HG02642 (cell line): ENCODE data around the gene KLHDC7A.

Experiments used
- ATAC-seq: cut with Tn5 transposase; IDR thresholded peaks from one replicate; pipeline ENCODE4 v1.9.1; 2021; ENCODE audit warnings: mild to moderate bottlenecking; ENCODE audit not compliant: unreplicated experiment, poor library complexity

Gene KLHDC7A

DNA sequence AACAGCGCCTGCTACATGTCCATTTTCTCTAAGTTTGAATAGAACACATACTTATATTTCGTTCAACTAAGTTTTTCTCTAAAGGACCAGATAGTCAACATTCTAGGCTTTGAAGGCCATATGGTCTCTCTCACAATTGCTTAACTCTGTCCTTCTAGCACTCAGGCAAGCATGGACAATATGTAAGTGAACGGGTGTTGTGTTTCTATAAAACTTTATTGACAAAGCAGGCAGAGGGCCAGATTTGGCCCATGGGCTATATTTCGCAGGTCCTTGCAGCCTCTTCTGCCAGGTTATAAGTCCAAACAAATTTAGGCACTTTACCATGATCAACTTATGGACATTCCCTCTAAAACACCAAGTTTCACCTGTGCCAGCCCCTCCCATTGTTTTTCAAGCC, 21.1 kb downstream of the KLHDC7A start:
- no peak for ATAC-seq

DNA sequence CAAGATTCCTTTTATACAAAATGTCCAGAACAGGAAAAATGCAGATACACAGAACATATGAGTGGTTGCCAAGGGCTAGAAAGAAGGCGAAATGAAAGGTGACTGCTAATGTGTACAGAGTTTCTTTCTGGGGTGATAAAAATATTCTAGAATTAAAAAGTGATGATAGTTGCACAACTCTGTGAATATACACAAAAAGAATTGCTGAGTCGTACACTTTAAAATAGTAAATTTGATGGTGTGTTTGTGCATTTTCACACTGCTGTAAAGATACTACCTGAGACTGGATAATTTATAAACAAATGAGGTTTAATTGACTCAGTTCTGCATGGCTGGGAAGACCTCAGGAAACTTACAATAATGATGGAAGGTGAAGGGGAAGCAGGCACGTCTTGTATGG, 23.9 kb downstream of the KLHDC7A start:
- ATAC-seq, result no peak

DNA sequence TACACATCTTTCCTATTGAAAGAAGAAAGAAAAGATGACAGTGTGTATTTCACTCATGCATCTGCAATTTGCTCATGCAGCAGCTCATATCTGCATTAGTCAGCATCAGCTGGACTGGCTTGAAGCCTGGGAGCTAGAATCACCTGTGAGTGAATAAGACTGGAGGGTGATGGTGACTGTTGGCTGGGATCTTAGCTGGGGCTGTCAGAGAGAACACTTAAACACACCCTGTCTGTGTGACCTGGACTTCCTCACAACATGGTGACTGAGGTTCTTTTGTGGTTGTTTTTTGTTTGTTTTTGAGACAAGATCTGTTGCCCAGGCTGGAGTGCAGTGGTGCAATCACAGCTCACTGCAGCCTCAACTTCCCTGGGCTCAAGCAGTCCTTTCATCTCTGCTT, 24.9 kb downstream of the KLHDC7A start:
- ATAC-seq, result no peak

DNA sequence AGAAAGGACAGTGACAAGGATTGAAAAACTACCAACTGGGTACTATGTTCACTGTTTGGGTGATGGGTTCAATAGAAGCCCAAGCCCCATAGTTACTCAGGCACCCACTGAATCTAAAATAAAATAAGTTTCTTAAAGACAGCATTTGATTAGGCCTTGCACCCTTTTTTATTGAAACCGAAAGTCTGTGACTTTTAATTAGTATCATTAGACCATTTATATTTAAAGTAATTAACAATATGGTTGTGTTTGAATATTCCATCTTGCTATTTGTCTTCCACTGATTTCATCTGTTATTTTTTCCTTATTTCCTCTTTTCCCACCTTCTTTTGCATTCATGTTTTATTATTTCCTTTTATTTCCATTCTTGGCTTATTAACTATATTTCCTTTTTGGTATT, 27.4 kb downstream of the KLHDC7A start:
- no peak for ATAC-seq

DNA sequence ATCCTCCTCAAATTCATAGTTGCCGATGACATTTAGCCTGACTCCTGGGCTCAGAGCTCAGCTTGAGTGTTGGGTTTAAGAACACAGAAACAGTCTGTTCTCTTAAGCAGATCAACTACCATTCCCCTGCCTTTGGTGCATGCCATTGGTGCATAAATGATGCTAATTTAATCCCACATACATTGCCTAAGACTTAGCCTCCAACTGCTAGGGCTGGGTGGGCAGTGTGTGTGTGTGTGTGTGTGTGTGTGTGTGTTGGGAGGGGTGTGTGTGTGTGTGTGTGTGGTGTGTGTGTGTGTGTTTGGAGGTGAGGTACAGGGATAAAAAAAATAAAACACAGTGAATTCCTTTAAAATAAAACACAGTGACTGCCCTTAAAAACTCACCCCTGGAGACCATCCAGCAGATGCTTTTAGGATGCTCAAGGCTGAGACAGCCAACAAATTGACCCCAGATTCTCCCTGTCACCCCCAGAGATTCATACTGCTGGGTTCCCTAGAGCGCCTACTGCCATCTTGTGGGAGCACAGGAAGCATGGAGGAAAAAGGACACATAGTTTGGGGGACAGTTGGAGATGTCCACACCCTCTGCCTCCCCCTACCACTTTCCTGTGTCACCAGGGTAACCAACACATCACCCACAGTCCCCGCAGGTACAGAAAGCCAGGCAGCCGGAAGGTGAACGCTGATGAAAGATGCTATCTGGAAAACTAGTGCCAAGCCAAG, 30.6 kb downstream of the KLHDC7A start:
- no peak for ATAC-seq

DNA sequence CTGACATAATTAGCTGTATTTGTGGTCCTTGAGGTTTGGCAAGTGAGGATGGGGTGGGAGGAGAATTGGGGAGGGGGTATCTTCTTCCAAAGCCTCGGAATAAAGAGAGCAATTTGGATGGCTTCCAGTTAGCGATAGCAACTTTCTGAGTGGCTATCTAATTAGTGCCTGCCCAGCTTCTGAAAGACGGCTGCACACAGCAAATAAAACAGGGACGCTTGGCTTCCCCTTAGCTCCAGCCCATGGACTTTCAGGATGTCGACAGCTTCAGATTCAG, 31.1 kb downstream of the KLHDC7A start:
- ATAC-seq, result no peak

DNA sequence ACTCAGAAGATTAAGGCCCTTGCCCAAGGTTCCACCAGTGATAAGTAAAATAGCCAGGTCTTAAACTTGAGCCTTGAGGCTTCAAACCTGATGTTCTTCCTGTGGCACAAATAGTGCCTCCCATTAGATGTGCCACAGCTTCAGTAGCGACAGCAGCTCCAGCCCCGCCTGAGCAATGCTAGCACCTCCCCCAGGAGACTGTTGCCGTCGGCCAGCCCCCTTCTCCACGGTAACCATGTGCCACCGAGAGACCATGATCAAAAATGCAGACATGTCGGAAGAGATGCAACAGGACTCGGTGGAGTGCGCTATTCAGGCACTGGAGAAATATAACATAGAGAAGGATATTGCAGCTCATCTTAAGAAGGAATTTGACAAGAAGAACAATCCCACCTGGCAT, 32.2 kb downstream of the KLHDC7A start:
- ATAC-seq, result no peak

DNA sequence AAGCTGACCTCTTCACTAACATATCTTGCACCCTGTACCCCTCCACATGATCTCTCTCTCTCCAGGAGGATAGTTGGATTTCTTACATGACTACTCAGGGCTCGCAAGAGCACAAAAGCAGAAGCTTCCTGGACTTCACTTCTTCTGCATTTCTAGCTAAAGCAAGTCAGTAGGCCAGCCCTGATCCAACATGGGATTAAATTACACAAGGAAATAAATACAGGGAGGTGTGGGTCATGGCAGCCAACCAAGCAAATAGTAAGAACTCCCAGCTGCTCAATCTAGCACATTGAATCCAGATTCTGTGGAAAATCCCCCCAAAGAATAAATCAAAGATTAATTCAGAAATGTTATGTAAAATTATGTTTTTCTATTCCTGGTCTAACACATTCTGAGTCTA, 33.3 kb downstream of the KLHDC7A start:
- ATAC-seq, result no peak

DNA sequence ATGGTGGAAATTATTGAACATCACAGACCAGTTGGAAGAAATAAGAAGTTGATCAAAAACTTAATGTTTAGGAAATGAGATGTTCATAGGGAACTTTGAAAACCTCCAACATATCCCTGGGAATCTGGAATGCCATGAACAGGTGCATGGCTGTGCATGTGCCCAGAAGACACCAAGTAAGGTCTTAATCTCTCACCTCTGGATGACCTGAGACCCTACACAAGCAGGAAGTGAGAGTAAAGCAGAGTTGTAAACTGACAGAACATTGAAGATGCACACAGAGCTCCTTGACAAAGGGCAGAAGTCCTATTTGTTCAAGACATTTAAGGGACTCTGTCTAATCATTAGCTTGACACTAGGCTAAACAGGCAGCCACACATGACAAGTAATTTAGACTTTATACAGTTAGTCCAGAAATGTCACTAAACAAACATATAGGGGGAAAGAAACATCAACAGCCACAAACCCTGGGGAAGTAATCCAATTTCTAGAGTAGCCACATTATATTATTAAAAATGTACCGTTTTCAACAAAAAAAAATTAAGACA, 34.5 kb downstream of the KLHDC7A start:
- ATAC-seq, result no peak

DNA sequence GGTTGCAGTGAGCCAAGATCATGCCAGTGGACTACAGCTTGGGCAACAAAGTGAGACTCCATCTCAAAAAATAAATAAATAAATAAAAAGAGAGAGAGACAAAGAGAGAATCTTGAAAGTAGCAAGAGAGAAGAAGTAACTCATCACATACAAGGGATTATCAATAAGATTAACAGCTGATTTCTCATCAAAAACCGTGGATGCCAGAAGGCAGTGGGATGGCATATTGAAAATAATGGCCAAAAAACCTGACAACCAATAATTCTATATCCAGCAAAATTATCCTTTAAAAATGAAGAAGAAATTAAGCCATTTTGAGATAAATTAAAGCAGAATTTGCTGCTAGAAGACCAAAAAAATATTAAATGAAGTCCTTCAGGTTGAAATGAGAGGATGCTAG, 35.7 kb downstream of the KLHDC7A start:
- ATAC-seq, result no peak

DNA sequence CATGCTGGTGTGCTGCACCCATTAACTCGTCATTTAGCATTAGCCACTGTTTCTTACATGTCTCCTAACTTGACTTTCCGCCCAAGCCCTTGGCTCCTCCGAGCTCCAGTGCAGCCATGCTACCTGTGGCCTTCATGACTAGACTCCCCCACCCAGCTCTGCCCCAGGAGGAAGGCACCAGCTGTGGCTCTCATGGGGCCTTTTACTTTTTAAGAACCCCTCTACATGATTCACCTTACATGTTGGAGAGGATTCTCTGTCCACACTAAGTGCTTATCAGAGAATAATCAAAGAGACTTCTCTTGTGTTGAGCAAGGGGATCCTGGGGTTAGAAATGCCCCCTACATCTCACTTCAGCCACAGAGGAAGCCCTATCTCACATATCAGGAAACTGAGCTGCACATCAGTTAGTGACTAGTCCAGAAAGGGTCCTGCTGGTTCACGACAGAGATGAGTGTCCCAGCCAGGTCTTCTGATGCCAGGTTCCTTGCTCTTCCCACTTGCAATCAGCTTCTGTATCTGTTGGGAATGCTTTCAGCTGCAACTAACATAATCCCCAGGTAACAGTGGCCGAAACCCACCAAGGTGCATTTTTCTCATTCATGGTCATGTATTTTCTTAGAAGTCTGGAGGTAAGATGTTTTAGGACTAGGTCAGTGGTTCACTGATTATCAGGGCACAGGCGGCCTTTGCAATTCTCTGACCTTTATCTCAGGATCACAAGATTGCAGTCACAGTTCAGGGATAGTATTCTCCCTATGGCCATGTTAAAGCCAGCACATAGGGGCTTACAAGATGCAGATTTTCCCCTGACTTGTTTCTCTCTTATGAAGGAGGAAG, 45.9 kb downstream of the KLHDC7A start:
- ATAC-seq, result no peak

DNA sequence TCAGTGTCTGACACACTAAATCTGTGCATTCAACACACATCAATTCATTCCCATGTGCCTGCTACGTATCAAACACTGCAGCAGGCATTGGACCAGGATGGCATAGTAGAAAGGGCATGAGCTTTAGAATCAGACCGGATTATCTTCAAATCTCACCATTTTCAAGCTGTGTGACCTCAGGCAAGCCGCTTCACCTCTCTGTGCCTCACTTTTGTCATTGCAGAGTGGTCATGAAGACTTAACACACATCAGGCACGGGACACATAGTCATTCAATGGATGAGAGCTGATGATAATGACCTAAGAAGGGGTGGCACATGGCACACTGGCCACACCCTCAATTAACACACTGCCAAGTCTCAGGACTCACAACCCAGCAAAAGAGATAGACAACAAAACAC, 46.8 kb downstream of the KLHDC7A start:
- no peak for ATAC-seq

DNA sequence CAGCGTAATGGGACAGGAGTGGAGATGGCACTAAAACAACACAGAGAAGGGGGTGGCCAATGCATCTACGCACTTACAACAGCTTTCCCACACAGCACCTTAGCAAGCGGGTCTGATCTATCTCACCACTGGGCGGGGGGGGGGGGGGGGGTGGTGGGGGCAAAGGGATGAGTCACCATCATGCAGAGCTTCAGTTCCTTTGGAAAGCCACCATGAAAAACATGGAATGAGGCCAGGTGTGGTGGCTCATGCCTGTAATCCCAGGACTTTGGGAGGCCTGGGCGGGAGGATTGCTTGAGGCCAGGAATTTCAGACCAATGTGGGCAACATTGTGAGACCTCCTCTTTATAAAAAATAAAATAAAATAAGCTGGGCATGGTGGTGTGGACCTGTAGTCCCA, 47.2 kb downstream of the KLHDC7A start:
- no peak for ATAC-seq

DNA sequence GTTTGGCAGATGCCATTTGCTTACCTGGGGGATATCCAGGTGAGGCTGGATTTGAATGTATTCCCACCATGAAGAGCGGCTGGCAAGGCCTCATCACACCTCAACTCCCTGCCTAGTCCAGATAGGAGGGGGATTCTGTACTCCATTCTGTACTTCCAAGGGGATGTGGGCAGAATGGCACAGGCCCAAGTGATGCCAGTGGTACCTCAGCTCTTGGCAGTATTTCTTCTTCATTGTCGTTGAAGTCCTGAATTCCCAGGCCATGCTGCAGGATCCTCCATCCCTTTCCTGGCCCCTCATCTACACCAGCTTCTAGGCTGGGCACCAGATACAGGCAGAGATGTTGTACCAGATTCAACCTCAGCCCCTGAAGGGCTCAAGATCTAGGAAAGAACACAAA, 47.9 kb downstream of the KLHDC7A start:
- no peak for ATAC-seq

DNA sequence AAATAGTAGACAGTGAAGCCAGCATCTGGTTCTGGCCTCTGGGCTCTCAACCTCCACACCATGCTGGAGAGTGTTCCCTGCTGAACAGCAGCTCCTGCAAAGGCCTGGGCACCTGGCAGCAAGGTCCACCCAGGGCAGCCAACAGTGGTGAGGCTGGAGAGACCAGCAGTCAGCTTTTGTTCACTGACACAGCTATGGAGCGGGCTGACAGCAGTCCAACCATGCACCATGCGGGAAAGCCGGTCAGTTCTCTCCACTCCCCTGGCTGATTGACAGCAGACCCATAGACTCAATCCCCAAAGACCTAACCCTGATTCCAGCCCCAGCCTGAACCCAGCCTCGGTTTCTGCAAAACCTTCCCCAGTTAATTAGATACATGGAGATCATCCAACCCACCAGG, 49.0 kb downstream of the KLHDC7A start:
- ATAC-seq, result no peak

DNA sequence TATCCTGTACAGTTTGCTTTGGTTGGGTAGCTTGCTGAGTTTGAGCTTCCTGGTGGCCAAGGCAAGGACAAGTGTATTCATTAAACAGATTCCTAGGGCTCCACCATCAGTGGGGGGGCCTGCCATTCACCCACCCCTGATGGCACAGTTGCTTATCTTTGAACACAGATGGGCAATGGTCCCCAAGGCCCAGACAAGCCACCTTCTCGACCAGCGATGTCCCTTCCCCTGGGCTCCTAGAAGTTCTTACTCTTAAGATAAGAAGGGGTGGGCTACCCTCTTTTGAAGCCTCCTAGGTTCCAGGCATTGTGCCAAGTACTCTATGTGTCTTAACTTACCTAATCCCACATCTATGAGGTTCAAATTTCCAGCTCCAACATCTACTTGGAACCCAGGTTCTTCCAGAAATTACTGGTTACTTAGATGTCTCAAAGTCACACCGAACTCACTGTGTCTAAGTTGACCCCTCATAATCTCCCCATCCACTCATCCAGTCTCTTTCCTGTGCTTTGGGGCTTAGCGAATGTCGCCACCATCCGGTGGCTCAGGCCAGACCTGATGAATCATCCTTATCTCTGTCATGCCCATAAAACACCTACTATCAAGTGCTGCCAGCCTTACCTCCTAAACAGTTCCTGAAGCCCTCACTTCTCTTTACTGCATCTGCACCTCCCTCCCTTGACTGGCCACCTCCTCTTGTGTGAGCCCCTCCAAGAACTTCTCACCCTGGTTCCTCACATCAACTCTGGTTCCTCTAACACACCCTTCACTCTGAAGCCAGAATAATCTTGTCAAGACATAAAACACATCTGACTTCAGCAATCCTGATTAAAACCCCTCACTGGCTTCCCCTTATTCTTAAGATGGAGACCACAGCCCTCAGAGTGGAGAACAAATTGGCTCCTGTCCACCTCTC, 50.1 kb downstream of the KLHDC7A start:
- no peak for ATAC-seq

DNA sequence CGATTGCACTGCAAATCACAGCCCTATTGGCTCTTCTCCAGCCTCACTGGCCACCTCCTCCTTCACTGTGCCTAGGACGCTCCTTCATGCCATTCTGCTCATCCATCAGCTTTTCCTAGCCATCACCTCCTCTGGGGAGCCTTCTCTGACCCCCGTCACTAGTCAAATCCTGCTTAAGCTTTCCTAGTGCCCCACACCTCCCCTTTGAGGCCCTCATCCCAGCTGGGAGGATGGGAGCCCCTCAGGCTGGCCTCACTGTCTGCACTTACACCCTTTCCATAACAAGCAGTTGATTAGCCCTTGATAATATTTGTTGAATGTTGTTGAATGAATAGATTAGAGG, 50.7 kb downstream of the KLHDC7A start:
- ATAC-seq, result no peak

DNA sequence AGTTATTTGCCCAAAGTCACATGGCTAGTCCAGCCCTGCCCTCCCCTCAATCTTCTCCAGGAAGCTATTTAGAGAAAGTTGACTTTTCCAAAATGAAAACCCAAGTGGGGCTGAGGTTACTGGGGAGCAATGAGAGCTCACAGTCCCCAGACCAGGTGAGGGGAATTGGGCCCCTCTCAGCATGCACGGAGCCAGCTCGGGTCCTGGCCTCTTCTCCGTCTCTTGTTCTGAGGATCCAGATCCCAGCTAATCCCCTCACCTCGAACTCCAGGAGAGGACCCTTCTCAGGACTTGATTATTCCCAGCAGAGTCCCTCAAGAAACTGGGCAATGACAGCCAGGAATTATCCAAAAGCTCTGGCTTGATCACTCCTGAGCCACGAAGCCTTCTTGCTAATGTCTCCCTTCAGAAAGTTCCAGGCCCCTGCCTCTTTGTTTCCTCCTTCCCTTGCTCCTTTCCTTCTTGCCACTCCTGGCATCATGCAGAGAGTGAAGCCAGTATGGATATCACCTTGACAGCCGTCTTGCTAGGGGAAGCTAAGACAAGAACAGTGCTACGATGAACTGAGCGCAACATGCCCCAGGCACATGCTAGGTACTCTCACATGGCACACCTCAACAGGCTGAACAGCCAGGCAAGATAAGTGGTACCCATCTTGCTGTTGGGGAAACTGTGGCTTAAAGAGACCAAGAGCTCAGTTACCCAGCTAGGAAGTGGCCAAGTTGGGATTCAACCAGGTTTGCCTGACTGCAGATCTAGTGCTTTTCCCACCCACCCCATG, 51.9 kb downstream of the KLHDC7A start:
- no peak for ATAC-seq

DNA sequence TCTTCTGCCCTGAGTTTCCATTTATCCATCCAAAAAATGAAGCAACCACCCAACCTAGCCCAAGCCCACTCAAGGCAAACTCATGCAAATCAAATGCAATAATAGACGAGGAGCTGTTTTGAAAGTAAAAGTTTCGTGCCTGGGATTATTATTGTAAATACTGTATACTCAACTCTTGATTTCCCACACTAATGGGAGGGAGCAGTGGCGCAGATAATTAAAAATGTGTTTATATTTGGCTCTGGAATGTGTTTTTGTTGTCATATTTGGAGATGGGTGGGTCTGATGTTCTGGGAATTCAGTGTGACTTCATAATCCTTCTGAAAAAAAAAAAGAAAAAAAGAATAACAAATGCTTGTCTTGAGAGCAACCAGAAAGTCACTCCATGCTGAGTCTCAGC, 52.5 kb downstream of the KLHDC7A start:
- no peak for ATAC-seq

DNA sequence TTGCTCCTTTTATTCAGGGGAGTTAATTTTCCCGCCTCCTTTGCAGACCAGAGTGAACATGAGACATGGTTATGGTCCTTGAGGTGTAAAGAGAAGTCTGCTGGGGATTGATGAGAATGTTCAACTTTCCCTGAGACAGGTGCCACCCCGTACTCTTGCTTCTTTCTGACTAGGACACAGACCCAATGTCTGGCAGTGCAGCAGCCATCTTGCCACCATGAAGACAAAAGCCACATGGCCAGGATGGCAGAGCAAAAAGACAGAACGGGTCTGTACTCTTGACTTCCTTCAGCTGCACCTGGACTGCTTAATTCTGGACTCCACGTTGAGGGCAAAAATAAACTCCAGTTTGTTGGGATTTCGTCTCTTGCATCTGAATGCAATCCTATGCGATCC, 54.1 kb downstream of the KLHDC7A start:
- ATAC-seq, result no peak
